MM.1S (cell line): ENCODE measurements around the gene MGAT4C.

Source experiments
- EZH2 ChIP-seq: fragments of 300-600 bp; sonication (generic); optimal IDR thresholded peaks from 2 replicates; pipeline ENCODE3; 2017; ENCODE audit warnings: low read depth, mild to moderate bottlenecking, antibody characterized with exemption, low read length, mixed read lengths
- TF ChIP-seq, protein P1 (sequence below): fragments of 300-600 bp; sonication (generic); IDR thresholded peaks from 2 replicates; pipeline ENCODE4 v1.5.1; 2016; ENCODE audit warnings: antibody characterized with exemption, low read length, mixed read lengths

DNA sequence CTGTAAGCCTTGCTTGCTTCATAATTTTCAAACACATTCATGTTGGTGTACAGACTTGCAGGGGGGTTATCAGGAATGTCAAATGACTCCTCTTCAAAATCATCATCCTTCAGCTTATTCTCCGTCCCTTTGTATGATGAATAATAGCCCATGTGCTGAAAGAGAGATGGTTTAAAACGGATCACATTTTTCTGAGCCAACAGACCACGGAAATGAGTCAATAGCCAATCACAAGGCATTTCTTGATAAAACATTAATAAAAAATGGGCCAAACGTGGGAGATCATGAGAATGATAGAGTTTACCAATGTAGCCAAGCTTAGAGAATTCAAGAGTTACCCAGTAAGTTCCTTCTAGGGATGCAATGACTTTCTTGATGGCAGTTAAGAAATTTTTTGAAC lies 276.6 kb downstream of the MGAT4C start:
- TF ChIP-seq, protein P1, sequence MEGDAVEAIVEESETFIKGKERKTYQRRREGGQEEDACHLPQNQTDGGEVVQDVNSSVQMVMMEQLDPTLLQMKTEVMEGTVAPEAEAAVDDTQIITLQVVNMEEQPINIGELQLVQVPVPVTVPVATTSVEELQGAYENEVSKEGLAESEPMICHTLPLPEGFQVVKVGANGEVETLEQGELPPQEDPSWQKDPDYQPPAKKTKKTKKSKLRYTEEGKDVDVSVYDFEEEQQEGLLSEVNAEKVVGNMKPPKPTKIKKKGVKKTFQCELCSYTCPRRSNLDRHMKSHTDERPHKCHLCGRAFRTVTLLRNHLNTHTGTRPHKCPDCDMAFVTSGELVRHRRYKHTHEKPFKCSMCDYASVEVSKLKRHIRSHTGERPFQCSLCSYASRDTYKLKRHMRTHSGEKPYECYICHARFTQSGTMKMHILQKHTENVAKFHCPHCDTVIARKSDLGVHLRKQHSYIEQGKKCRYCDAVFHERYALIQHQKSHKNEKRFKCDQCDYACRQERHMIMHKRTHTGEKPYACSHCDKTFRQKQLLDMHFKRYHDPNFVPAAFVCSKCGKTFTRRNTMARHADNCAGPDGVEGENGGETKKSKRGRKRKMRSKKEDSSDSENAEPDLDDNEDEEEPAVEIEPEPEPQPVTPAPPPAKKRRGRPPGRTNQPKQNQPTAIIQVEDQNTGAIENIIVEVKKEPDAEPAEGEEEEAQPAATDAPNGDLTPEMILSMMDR, result no peak
- TF ChIP-seq EZH2, result no peak
